Smooth muscle cell of trachea (primary cell): ENCODE measurements around the gene RESP18. TPM values are rescaled to one million over a fixed set of nuclear protein-coding genes. Genes with fewer than 3 reads are reported as not detected.

Source experiments
- total RNA-seq: library from RNA; depleted of rRNA; stranded (reverse); fragments of >200 nt; gene quantifications from 2 replicates; pipeline ENCODE4 v1.2.1, GENCODE V29; 2014

Gene RESP18
- not detected in 2 replicates for total RNA-seq

GRCh38 chr2:219332542-219332941 lies at the start of gene RESP18:
TSS of gene RESP18 (minus strand) at chr2:219332744.

GRCh38 chr2:219309278-219309677 lies 23.3 kb downstream of the RESP18 start, which contains the start of gene PTPRN:
TSS of gene PTPRN (minus strand) at chr2:219309401. CDS start at chr2:219309332, 69 bp downstream.

GRCh38 chr2:219279151-219279915 lies 53.2 kb downstream of the RESP18 start, which contains the start of gene DNAJB2:
TSS of gene DNAJB2 (plus strand) at chr2:219279366. CDS start at chr2:219279834, 468 bp downstream.

Other genes starting within 250 kb of the RESP18 start
- gene NHEJ1, start 171.9 kb downstream of the RESP18 start, total RNA-seq = 21.1 and 28.3 TPM in 2 replicates
- 1.2 and 2.0 TPM in 2 replicates for gene SLC23A3, start 162.7 kb downstream of the RESP18 start, total RNA-seq
- 22.5 and 35.6 TPM in 2 replicates for gene CNPPD1, start 155.8 kb downstream of the RESP18 start, total RNA-seq
- 82.5 and 128 TPM in 2 replicates for gene RETREG2, start 154.5 kb downstream of the RESP18 start, total RNA-seq
- 24.5 and 25.9 TPM in 2 replicates for gene ZFAND2B, start 126.0 kb downstream of the RESP18 start, total RNA-seq
- gene ABCB6, start 113.8 kb downstream of the RESP18 start, total RNA-seq = 35.3 and 57.1 TPM in 2 replicates
- gene ATG9A, start 103.1 kb downstream of the RESP18 start, total RNA-seq = 34.9 and 49.1 TPM in 2 replicates
- gene ANKZF1, start 102.9 kb downstream of the RESP18 start, total RNA-seq = 25.3 and 30.3 TPM in 2 replicates
- gene GLB1L, start 87.3 kb downstream of the RESP18 start, total RNA-seq = 27.6 and 33.6 TPM in 2 replicates
- gene STK16, start 87.3 kb downstream of the RESP18 start, total RNA-seq = 33.9 and 51.2 TPM in 2 replicates
- gene TUBA4B, start 79.5 kb downstream of the RESP18 start, total RNA-seq = 0.17 TPM in 1 of 2 replicates, not detected in the other
- 50.2 and 55.1 TPM in 2 replicates for gene TUBA4A, start 78.8 kb downstream of the RESP18 start, total RNA-seq
- 49.0 and 136 TPM in 2 replicates for gene DNAJB2, start 53.4 kb downstream of the RESP18 start, total RNA-seq
- 3.6 and 23.8 TPM in 2 replicates for gene PTPRN, start 23.3 kb downstream of the RESP18 start, total RNA-seq
- gene DNPEP, start 55.2 kb upstream of the RESP18 start, total RNA-seq = 90.3 and 157 TPM in 2 replicates
- 1.6 and 6.3 TPM in 2 replicates for gene DES, start 85.6 kb upstream of the RESP18 start, total RNA-seq
- gene SPEG, start 102.1 kb upstream of the RESP18 start, total RNA-seq = 11.3 and 21.7 TPM in 2 replicates
- 56.4 and 62.4 TPM in 2 replicates for gene GMPPA, start 166.1 kb upstream of the RESP18 start, total RNA-seq
- gene ASIC4, start 181.7 kb upstream of the RESP18 start, total RNA-seq = 0.15 and 0.50 TPM in 2 replicates
- gene CHPF, start 211.1 kb upstream of the RESP18 start, total RNA-seq = 94.8 and 168 TPM in 2 replicates
- 0.73 and 2.3 TPM in 2 replicates for gene TMEM198, start 211.3 kb upstream of the RESP18 start, total RNA-seq
- gene OBSL1, start 238.8 kb upstream of the RESP18 start, total RNA-seq = 41.0 and 69.1 TPM in 2 replicates
- gene INHA, start 239.6 kb upstream of the RESP18 start, total RNA-seq = 0.29 and 0.33 TPM in 2 replicates